Neural progenitor cell (in vitro differentiated cells): Measurements from ENCODE around the gene EZH1. TPM values are rescaled to one million over a fixed set of nuclear protein-coding genes. Genes with fewer than 3 reads are reported as not detected.

Source experiments
- DNase-seq: peaks from one replicate; pipeline ENCODE4 v3.0.0-alpha.2; 2016; ENCODE audit warnings: low spot score
- H2AFZ ChIP-seq: fragments of 200-600 bp; sonication (generic); replicated peaks from 2 replicates; pipeline ENCODE4 v1.6.1; 2016; ENCODE audit warnings: antibody characterized with exemption
- H3F3A ChIP-seq: fragments of 200-600 bp; sonication (generic); 2 replicates; pipeline ENCODE4 v1.6.1; 2016; ENCODE audit warnings: antibody characterized with exemption, low read depth
- H3K27ac ChIP-seq: fragments of 200-600 bp; sonication (generic); 2 replicates; pipeline ENCODE4 v1.5.1; 2016; ENCODE audit warnings: mild to moderate bottlenecking
- H3K27me3 ChIP-seq: fragments of 200-600 bp; sonication (generic); 2 replicates; pipeline ENCODE4 v1.6.1; 2016; ENCODE audit warnings: mild to moderate bottlenecking, moderate library complexity
- H3K36me3 ChIP-seq: fragments of 200-600 bp; sonication (generic); 2 replicates; pipeline ENCODE4 v1.5.1; 2016
- H3K4me1 ChIP-seq: fragments of 200-600 bp; sonication (generic); 2 replicates; pipeline ENCODE4 v1.6.1; 2016; ENCODE audit warnings: mixed run types
- H3K4me2 ChIP-seq: fragments of 200-600 bp; sonication (generic); 2 replicates; pipeline ENCODE4 v1.6.1; 2016
- H3K4me3 ChIP-seq: fragments of 200-600 bp; sonication (generic); 2 replicates; pipeline ENCODE4 v1.5.1; 2016
- H3K79me2 ChIP-seq: fragments of 200-600 bp; sonication (generic); 2 replicates; pipeline ENCODE4 v1.6.1; 2016; ENCODE audit warnings: low read depth
- H3K9ac ChIP-seq: fragments of 200-600 bp; sonication (generic); 2 replicates; pipeline ENCODE4 v1.6.1; 2016
- H3K9me3 ChIP-seq: fragments of 200-600 bp; sonication (generic); 2 replicates; pipeline ENCODE4 v1.5.1; 2016; ENCODE audit warnings: low read depth
- H4K20me1 ChIP-seq: fragments of 200-600 bp; sonication (generic); 2 replicates; pipeline ENCODE4 v1.6.1; 2016; ENCODE audit warnings: low read depth
- H3K27ac Mint-ChIP-seq: 3 replicates; pipeline ENCODE4 v1.8.0; 2021; ENCODE audit warnings: mixed read lengths
- H3K27me3 Mint-ChIP-seq: 2 replicates; pipeline ENCODE4 v1.8.0; 2022; ENCODE audit warnings: low read depth, mild to moderate bottlenecking, inconsistent platforms, moderate library complexity, mixed read lengths; ENCODE audit not compliant: insufficient read depth
- H3K36me3 Mint-ChIP-seq: 3 replicates; pipeline ENCODE4 v1.8.0; 2021; ENCODE audit warnings: mixed read lengths
- H3K4me1 Mint-ChIP-seq: 3 replicates; pipeline ENCODE4 v1.8.0; 2021; ENCODE audit warnings: mixed read lengths
- H3K4me3 Mint-ChIP-seq: 3 replicates; pipeline ENCODE4 v1.8.0; 2021; ENCODE audit warnings: mild to moderate bottlenecking, moderate library complexity, mixed read lengths
- H3K9me3 Mint-ChIP-seq: 3 replicates; pipeline ENCODE4 v1.8.0; 2020; ENCODE audit warnings: mixed read lengths
- CTCF ChIP-seq: fragments of 200-600 bp; sonication (generic); IDR thresholded peaks from 2 replicates; pipeline ENCODE4 v1.5.1; 2017; ENCODE audit warnings: antibody characterized with exemption, mild to moderate bottlenecking
- EZH2 ChIP-seq: fragments of 200-600 bp; sonication (generic); IDR thresholded peaks from 2 replicates; pipeline ENCODE4 v1.6.1; 2017; ENCODE audit warnings: antibody characterized with exemption, mild to moderate bottlenecking, moderate library complexity
- EZH2phosphoT487 ChIP-seq: fragments of 200-600 bp; sonication (generic); IDR thresholded peaks from 2 replicates; pipeline ENCODE4 v1.6.1; 2017; ENCODE audit warnings: antibody characterized with exemption
- total RNA-seq: library from RNA; depleted of rRNA; stranded (reverse); fragments of >200 nt; gene quantifications from 2 replicates; pipeline ENCODE4 v1.2.3, GENCODE V29; 2015; ENCODE audit warnings: low replicate concordance

Gene EZH1
- total RNA-seq, 1 donor from 2014 or later, result 48.5 TPM

GRCh38 chr17:42751628-42752027 lies 6.8 kb upstream of the EZH1 start:
- no peak overlapping the region for H2AFZ ChIP-seq
- peaks cover 22% of the 10 kb centered on the region for H3K27me3 ChIP-seq
- DNase-seq, result no peak
- no peaks in the 10 kb centered on the region for H3K36me3 Mint-ChIP-seq
- H3K36me3 ChIP-seq, result no peaks in the 10 kb centered on the region
- no peak overlapping the region for H3K27ac ChIP-seq
- TF ChIP-seq EZH2phosphoT487 (no peak), EZH2 (no peak), CTCF (no peak)
- peaks cover 3% of the 10 kb centered on the region for H3K27me3 Mint-ChIP-seq
- H4K20me1 ChIP-seq, result no peaks in the 10 kb centered on the region
- H3K27ac Mint-ChIP-seq, result no peak overlapping the region
- H3K9ac ChIP-seq, result no peak overlapping the region
- H3K4me3 Mint-ChIP-seq, result no peak overlapping the region
- H3K4me1 Mint-ChIP-seq, result peaks cover 6% of the 10 kb centered on the region
- H3F3A ChIP-seq, result no peaks in the 10 kb centered on the region
- H3K4me2 ChIP-seq, result no peak overlapping the region
- H3K4me3 ChIP-seq, result no peak overlapping the region
- H3K9me3 ChIP-seq, result no peaks in the 10 kb centered on the region
- H3K79me2 ChIP-seq, result no peaks in the 10 kb centered on the region
- peaks cover 8% of the 10 kb centered on the region for H3K4me1 ChIP-seq
- no peaks in the 10 kb centered on the region for H3K9me3 Mint-ChIP-seq

GRCh38 chr17:42750739-42751344 lies 6.0 kb upstream of the EZH1 start:
- Histone ChIP-seq H3K27me3 (peaks cover 30% of the 10 kb centered on the region), H3K4me3 (no peak overlapping the region), H3K27ac (no peak overlapping the region), H3F3A (no peaks in the 10 kb centered on the region), H3K36me3 (no peaks in the 10 kb centered on the region), H3K9ac (no peak overlapping the region), H2AFZ (no peak overlapping the region), H3K4me2 (no peak overlapping the region), H3K4me1 (peaks cover 8% of the 10 kb centered on the region), H3K9me3 (no peaks in the 10 kb centered on the region), H3K79me2 (no peaks in the 10 kb centered on the region), H4K20me1 (no peaks in the 10 kb centered on the region)
- Mint-ChIP-seq H3K27ac (no peak overlapping the region), H3K27me3 (peaks cover 5% of the 10 kb centered on the region), H3K4me3 (no peak overlapping the region), H3K4me1 (peaks cover 6% of the 10 kb centered on the region), H3K36me3 (no peaks in the 10 kb centered on the region), H3K9me3 (no peaks in the 10 kb centered on the region)
- no peak for DNase-seq
- TF ChIP-seq CTCF, result no peak
- TF ChIP-seq EZH2phosphoT487, result no peak
- no peak for TF ChIP-seq EZH2

- no peak overlapping the region for H3K4me2 ChIP-seq
- H3K9me3 Mint-ChIP-seq, result peaks cover 5% of the 10 kb centered on the region
- H2AFZ ChIP-seq, result peak overlapping the region; percentile 54
- peaks cover 9% of the 10 kb centered on the region for H3K4me1 ChIP-seq
- peaks cover 1% of the 10 kb centered on the region for H3K79me2 ChIP-seq
- H3K36me3 ChIP-seq, result no peaks in the 10 kb centered on the region
- peaks cover 8% of the 10 kb centered on the region for H3K27me3 Mint-ChIP-seq
- H3K36me3 Mint-ChIP-seq, result no peaks in the 10 kb centered on the region
- H3K9ac ChIP-seq, result no peak overlapping the region
- H4K20me1 ChIP-seq, result no peaks in the 10 kb centered on the region
- no peak overlapping the region for H3K4me3 ChIP-seq
- H3K27me3 ChIP-seq, result peaks cover 39% of the 10 kb centered on the region
- no peak for DNase-seq
- peaks cover 12% of the 10 kb centered on the region for H3K4me1 Mint-ChIP-seq
- no peaks in the 10 kb centered on the region for H3K9me3 ChIP-seq
- H3F3A ChIP-seq, result peaks cover 8% of the 10 kb centered on the region
- TF ChIP-seq CTCF (no peak), EZH2phosphoT487 (no peak), EZH2 (no peak)
- H3K27ac Mint-ChIP-seq, result peak overlapping the region; percentile 35
- H3K4me3 Mint-ChIP-seq, result peak overlapping the region; percentile 33
- H3K27ac ChIP-seq, result no peak overlapping the region
Observed at GRCh38 chr17:42748908-42749798, 4.3 kb upstream of the EZH1 start.
